ENCODE data around the gene SPRR5. TPM values are rescaled to one million over a fixed set of nuclear protein-coding genes. Genes with fewer than 3 reads are reported as not detected.

SPRR5 gene
- total and polyA plus RNA-seq, 2 donors (not counting 3 experiments of a cell fraction or from before 2014, with no cell fraction given) = not detected

- no peak overlapping the region for H3K4me2 ChIP-seq (ENCODE audit: insufficient read depth, low read length)
- H3K4me1 ChIP-seq (ENCODE audit: control insufficient read depth, extremely low read depth, insufficient read depth, low read length) = no peaks in the 10 kb centered on the region
- H2AFZ ChIP-seq (ENCODE audit: low read depth, low read length) = no peak overlapping the region
- no TSS peak for BruUV-seq (replicated peaks)
- H3K79me2 ChIP-seq (ENCODE audit: control insufficient read depth, insufficient read depth, low read length) = no peaks in the 10 kb centered on the region
- H3K9me3 ChIP-seq (replicated peaks; ENCODE audit: control insufficient read depth, insufficient read depth, low read length) = no peaks in the 10 kb centered on the region
- DNase-seq (ENCODE audit: low read depth, low spot score) (no peak), FAIRE-seq (no peak)
- dilution Hi-C loops (cut with MboI; ENCODE audit: extremely low pct_ligation_motif_present, low sequenced_read_pairs) (no loop called here), intact Hi-C loops (cut with micrococcal nuclease) (no loop called here)
- H3K4me3 ChIP-seq (replicated peaks in 1 of 3; ENCODE audit: insufficient read depth in 1 of 3, low read depth in 1 of 3, low read length in 3 of 3) = no peak overlapping the region
- H3K36me3 ChIP-seq (ENCODE audit: control insufficient read depth in 2 of 2, extremely low read depth in 1 of 2, insufficient read depth in 2 of 2, low read length in 2 of 2) = no peaks in the 10 kb centered on the region
- TF ChIP-seq, protein P1, sequence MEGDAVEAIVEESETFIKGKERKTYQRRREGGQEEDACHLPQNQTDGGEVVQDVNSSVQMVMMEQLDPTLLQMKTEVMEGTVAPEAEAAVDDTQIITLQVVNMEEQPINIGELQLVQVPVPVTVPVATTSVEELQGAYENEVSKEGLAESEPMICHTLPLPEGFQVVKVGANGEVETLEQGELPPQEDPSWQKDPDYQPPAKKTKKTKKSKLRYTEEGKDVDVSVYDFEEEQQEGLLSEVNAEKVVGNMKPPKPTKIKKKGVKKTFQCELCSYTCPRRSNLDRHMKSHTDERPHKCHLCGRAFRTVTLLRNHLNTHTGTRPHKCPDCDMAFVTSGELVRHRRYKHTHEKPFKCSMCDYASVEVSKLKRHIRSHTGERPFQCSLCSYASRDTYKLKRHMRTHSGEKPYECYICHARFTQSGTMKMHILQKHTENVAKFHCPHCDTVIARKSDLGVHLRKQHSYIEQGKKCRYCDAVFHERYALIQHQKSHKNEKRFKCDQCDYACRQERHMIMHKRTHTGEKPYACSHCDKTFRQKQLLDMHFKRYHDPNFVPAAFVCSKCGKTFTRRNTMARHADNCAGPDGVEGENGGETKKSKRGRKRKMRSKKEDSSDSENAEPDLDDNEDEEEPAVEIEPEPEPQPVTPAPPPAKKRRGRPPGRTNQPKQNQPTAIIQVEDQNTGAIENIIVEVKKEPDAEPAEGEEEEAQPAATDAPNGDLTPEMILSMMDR (IDR thresholded peaks at IDR 0.05; ENCODE audit: extremely low read depth in 1 of 2, insufficient read depth in 1 of 2, low read depth in 1 of 2, low read length in 2 of 2) = no peak
- H3K27me3 ChIP-seq (ENCODE audit: control insufficient read depth in 2 of 2, insufficient read depth in 2 of 2, low read length in 2 of 2) = no peaks in the 10 kb centered on the region
- no peaks in the 10 kb centered on the region for H3K9me1 ChIP-seq (replicated peaks; ENCODE audit: control insufficient read depth, extremely low read depth, insufficient read depth, low read length)
- CTCF ChIA-PET = no interaction called here
- no peak overlapping the region for H3K9ac ChIP-seq (replicated peaks; ENCODE audit: extremely low read depth, insufficient read depth, low read length)
- no peaks in the 10 kb centered on the region for H4K20me1 ChIP-seq (replicated peaks; ENCODE audit: control insufficient read depth, extremely low read depth, insufficient read depth, low read length)
- POLR2A ChIA-PET = no interaction called here
- no peak overlapping the region for H3K27ac ChIP-seq (ENCODE audit: insufficient read depth, low read depth, low read length)
Observed at GRCh38 chr1:152933196-152933595, 13.8 kb upstream of the SPRR5 start.

- intact Hi-C loops (cut with micrococcal nuclease) = no loop called here
Observed at GRCh38 chr1:152940614-152941013, 6.4 kb upstream of the SPRR5 start.

More at GRCh38 chr1:152940614-152941013, 6.4 kb upstream of the SPRR5 start:
- CTCF ChIA-PET = no interaction called here
- no peak overlapping the region for H3K4me2 ChIP-seq (ENCODE audit: insufficient read depth, low read length)
- no TSS peak for BruUV-seq (replicated peaks)
- no peak overlapping the region for H3K27ac ChIP-seq (ENCODE audit: insufficient read depth, low read depth, low read length)
- no peaks in the 10 kb centered on the region for H3K9me3 ChIP-seq (replicated peaks; ENCODE audit: control insufficient read depth, insufficient read depth, low read length)
- H3K9me1 ChIP-seq (replicated peaks; ENCODE audit: control insufficient read depth, extremely low read depth, insufficient read depth, low read length) = no peaks in the 10 kb centered on the region
- POLR2A ChIA-PET = no interaction called here
- no peaks in the 10 kb centered on the region for H4K20me1 ChIP-seq (replicated peaks; ENCODE audit: control insufficient read depth, extremely low read depth, insufficient read depth, low read length)
- DNase-seq (ENCODE audit: low read depth, low spot score) (no peak), FAIRE-seq (no peak)
- dilution Hi-C loops (cut with MboI; ENCODE audit: extremely low pct_ligation_motif_present, low sequenced_read_pairs) = no loop called here
- no peak for TF ChIP-seq JUN (IDR thresholded peaks at IDR 0.05; ENCODE audit: borderline replicate concordance, insufficient read depth, insufficient read length, low read depth)
- TF ChIP-seq MAX (IDR thresholded peaks at IDR 0.05; ENCODE audit: insufficient read depth, insufficient read length) = no peak
- TF ChIP-seq EZH2 (IDR thresholded peaks at IDR 0.05; ENCODE audit: borderline replicate concordance, low read depth, low read length, severe bottlenecking) = no peak
- TF ChIP-seq MYC (IDR thresholded peaks at IDR 0.05; ENCODE audit: low read depth, low read length) = no peak
- TF ChIP-seq, protein P1 (IDR thresholded peaks at IDR 0.05; ENCODE audit: extremely low read depth in 1 of 2, insufficient read depth in 1 of 2, low read depth in 1 of 2, low read length in 2 of 2) = no peak
- no peak for TF ChIP-seq GATA2 (IDR thresholded peaks at IDR 0.05; ENCODE audit: insufficient read depth, insufficient read length, low read depth, low read length)
- TF ChIP-seq POLR2AphosphoS5 (IDR thresholded peaks at IDR 0.05; ENCODE audit: insufficient read depth, low read depth, low read length) = no peak
- no peak for TF ChIP-seq POLR2A (IDR thresholded peaks at IDR 0.05; ENCODE audit: low read depth, low read length)
- TF ChIP-seq FOS (IDR thresholded peaks at IDR 0.05; ENCODE audit: borderline replicate concordance, insufficient read depth, low read length) = no peak
- no peaks in the 10 kb centered on the region for H3K4me1 ChIP-seq (ENCODE audit: control insufficient read depth, extremely low read depth, insufficient read depth, low read length)
- H2AFZ ChIP-seq (ENCODE audit: low read depth, low read length) = no peak overlapping the region
- H3K27me3 ChIP-seq (ENCODE audit: control insufficient read depth in 2 of 2, insufficient read depth in 2 of 2, low read length in 2 of 2) = no peaks in the 10 kb centered on the region
- no peaks in the 10 kb centered on the region for H3K79me2 ChIP-seq (ENCODE audit: control insufficient read depth, insufficient read depth, low read length)
- H3K4me3 ChIP-seq (replicated peaks in 1 of 3; ENCODE audit: insufficient read depth in 1 of 3, low read depth in 1 of 3, low read length in 3 of 3) = no peak overlapping the region
- no peak overlapping the region for H3K9ac ChIP-seq (replicated peaks; ENCODE audit: extremely low read depth, insufficient read depth, low read length)
- H3K36me3 ChIP-seq (ENCODE audit: control insufficient read depth in 2 of 2, extremely low read depth in 1 of 2, insufficient read depth in 2 of 2, low read length in 2 of 2) = no peaks in the 10 kb centered on the region

All from endothelial cell of umbilical vein (primary cell).